MM.1S (cell line): ENCODE data around the gene CDK5.
A peak's percentile ranks its signal among the peaks of the same experiment; 100 is the strongest.

Source experiments
- DNase-seq: peaks from one replicate; pipeline ENCODE4 v3.0.0-alpha.2; 2015
- H2AFZ ChIP-seq: fragments of 300-600 bp; sonication (generic); 2 replicates; pipeline ENCODE4 v1.6.0; 2016; ENCODE audit warnings: antibody characterized with exemption, low read length
- H3F3A ChIP-seq: fragments of 300-600 bp; sonication (generic); 2 replicates; pipeline ENCODE4 v1.6.1; 2016; ENCODE audit warnings: mild to moderate bottlenecking, antibody characterized with exemption, low read length, moderate library complexity, mixed read lengths; ENCODE audit not compliant: insufficient read depth
- H3K27ac ChIP-seq: fragments of 300-600 bp; sonication (generic); 2 replicates; pipeline ENCODE4 v1.5.1; 2016; ENCODE audit warnings: mild to moderate bottlenecking, low read length
- H3K27me3 ChIP-seq: fragments of 300-600 bp; sonication (generic); replicated peaks from 2 replicates; pipeline ENCODE4 v1.6.0; 2016; ENCODE audit warnings: low read length; ENCODE audit not compliant: insufficient read depth
- H3K36me3 ChIP-seq: fragments of 300-600 bp; sonication (generic); replicated peaks from 2 replicates; pipeline ENCODE4 v1.6.1; 2016; ENCODE audit warnings: mild to moderate bottlenecking, low read length, mixed read lengths; ENCODE audit not compliant: insufficient read depth
- H3K4me1 ChIP-seq: fragments of 300-600 bp; sonication (generic); 2 replicates; pipeline ENCODE4 v1.6.1; 2016; ENCODE audit warnings: low read length, mixed read lengths
- H3K4me2 ChIP-seq: fragments of 300-600 bp; sonication (generic); 2 replicates; pipeline ENCODE4 v1.6.0; 2016; ENCODE audit warnings: low read depth, low read length
- H3K4me3 ChIP-seq: fragments of 300-600 bp; sonication (generic); 2 replicates; pipeline ENCODE4 v1.5.1; 2016; ENCODE audit warnings: low read length, mixed read lengths
- H3K79me2 ChIP-seq: fragments of 300-600 bp; sonication (generic); 2 replicates; pipeline ENCODE4 v1.6.1; 2016; ENCODE audit warnings: mixed run types, low read length, mixed read lengths
- H3K9ac ChIP-seq: fragments of 300-600 bp; sonication (generic); 2 replicates; pipeline ENCODE4 v1.6.1; 2016; ENCODE audit warnings: low read length, mixed read lengths
- H3K9me2 ChIP-seq: fragments of 300-600 bp; sonication (generic); replicated peaks from 2 replicates; pipeline ENCODE4 v1.6.1; 2016; ENCODE audit warnings: mild to moderate bottlenecking, low read length, mixed read lengths; ENCODE audit not compliant: insufficient read depth
- H3K9me3 ChIP-seq: fragments of 300-600 bp; sonication (generic); replicated peaks from 2 replicates; pipeline ENCODE4 v1.6.1; 2016; ENCODE audit warnings: mild to moderate bottlenecking, low read length, mixed read lengths; ENCODE audit not compliant: insufficient read depth
- H4K20me1 ChIP-seq: fragments of 300-600 bp; sonication (generic); 2 replicates; pipeline ENCODE4 v1.6.1; 2016; ENCODE audit warnings: mild to moderate bottlenecking, low read length, moderate library complexity, mixed read lengths; ENCODE audit not compliant: insufficient read depth
- EZH2 ChIP-seq: fragments of 300-600 bp; sonication (generic); optimal IDR thresholded peaks from 2 replicates; pipeline ENCODE3; 2017; ENCODE audit warnings: low read depth, mild to moderate bottlenecking, antibody characterized with exemption, low read length, mixed read lengths
- EZH2phosphoT487 ChIP-seq: fragments of 300-600 bp; sonication (generic); IDR thresholded peaks from 2 replicates; pipeline ENCODE4 v1.6.1; 2018; ENCODE audit warnings: antibody characterized with exemption, low read length
- TF ChIP-seq, protein P1 (sequence below): fragments of 300-600 bp; sonication (generic); IDR thresholded peaks from 2 replicates; pipeline ENCODE4 v1.5.1; 2016; ENCODE audit warnings: antibody characterized with exemption, low read length, mixed read lengths

The CDK5 gene

GRCh38 chr7:151007469-151007898 lies 50.2 kb downstream of the CDK5 start:
- H3K9me2 ChIP-seq, result no peaks in the 10 kb centered on the region
- H3K4me3 ChIP-seq, result 0 out of 2 replicates have a peak overlapping the region, but pooled peaks have one; percentile 49
- no peak for DNase-seq
- no peaks in the 10 kb centered on the region for H3K9me3 ChIP-seq
- peak overlapping the region; percentile 60; the same call in 1 of the 2 replicates for H3K4me2 ChIP-seq
- H3F3A ChIP-seq, result no peaks in the 10 kb centered on the region
- peak overlapping the region; percentile 61 for H2AFZ ChIP-seq
- TF ChIP-seq, protein P1, sequence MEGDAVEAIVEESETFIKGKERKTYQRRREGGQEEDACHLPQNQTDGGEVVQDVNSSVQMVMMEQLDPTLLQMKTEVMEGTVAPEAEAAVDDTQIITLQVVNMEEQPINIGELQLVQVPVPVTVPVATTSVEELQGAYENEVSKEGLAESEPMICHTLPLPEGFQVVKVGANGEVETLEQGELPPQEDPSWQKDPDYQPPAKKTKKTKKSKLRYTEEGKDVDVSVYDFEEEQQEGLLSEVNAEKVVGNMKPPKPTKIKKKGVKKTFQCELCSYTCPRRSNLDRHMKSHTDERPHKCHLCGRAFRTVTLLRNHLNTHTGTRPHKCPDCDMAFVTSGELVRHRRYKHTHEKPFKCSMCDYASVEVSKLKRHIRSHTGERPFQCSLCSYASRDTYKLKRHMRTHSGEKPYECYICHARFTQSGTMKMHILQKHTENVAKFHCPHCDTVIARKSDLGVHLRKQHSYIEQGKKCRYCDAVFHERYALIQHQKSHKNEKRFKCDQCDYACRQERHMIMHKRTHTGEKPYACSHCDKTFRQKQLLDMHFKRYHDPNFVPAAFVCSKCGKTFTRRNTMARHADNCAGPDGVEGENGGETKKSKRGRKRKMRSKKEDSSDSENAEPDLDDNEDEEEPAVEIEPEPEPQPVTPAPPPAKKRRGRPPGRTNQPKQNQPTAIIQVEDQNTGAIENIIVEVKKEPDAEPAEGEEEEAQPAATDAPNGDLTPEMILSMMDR, result no peak
- TF ChIP-seq EZH2 (no peak), EZH2phosphoT487 (no peak)
- no peaks in the 10 kb centered on the region for H3K79me2 ChIP-seq
- no peaks in the 10 kb centered on the region for H4K20me1 ChIP-seq
- no peaks in the 10 kb centered on the region for H3K36me3 ChIP-seq
- H3K27me3 ChIP-seq, result peaks cover 9% of the 10 kb centered on the region
- H3K4me1 ChIP-seq, result no peaks in the 10 kb centered on the region
- no peak overlapping the region for H3K9ac ChIP-seq
- no peak overlapping the region for H3K27ac ChIP-seq

- TF ChIP-seq EZH2phosphoT487 (no peak), EZH2 (no peak)
- TF ChIP-seq, protein P1, result no peak
- no peaks in the 10 kb centered on the region for H3K9me3 ChIP-seq
- no peaks in the 10 kb centered on the region for H3F3A ChIP-seq
- no peaks in the 10 kb centered on the region for H3K4me1 ChIP-seq
- H3K27ac ChIP-seq, result no peak overlapping the region
- no peak overlapping the region for H3K9ac ChIP-seq
- no peak overlapping the region for H2AFZ ChIP-seq
- no peaks in the 10 kb centered on the region for H3K36me3 ChIP-seq
- H3K4me3 ChIP-seq, result no peak overlapping the region
- H3K27me3 ChIP-seq, result peaks cover 2% of the 10 kb centered on the region; the same call in 1 of the 2 replicates
- no peak for DNase-seq
- no peaks in the 10 kb centered on the region for H4K20me1 ChIP-seq
- H3K9me2 ChIP-seq, result no peaks in the 10 kb centered on the region
- H3K4me2 ChIP-seq, result no peak overlapping the region
- no peaks in the 10 kb centered on the region for H3K79me2 ChIP-seq
Measured at GRCh38 chr7:151006590-151007300, 51.0 kb downstream of the CDK5 start.

DNA sequence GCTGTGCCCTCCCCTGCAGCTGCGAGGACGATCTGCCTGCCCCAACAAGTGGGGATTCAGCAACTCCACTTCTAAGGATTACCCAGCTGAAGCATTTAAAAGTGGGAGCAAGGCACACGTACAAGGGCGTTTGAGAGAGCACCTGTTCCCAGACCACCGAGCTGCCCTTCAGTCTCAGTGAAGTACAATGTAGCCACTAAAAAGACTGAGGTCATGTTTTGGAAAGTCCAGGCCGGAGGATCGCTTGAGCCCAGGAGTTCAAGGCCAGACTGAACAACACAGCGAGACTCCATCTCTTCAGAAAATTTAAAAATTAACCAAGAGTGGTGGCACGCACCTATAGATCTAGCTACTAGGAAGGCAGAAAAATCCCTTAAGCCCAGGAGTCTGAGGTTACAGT lies 52.1 kb downstream of the CDK5 start:
- TF ChIP-seq, protein P1, result no peak
- TF ChIP-seq EZH2 (no peak), EZH2phosphoT487 (no peak)
- no peak for DNase-seq

More for the DNA sequence above, 52.1 kb downstream of the CDK5 start:
- H3K9me3 ChIP-seq, result no peaks in the 10 kb centered on the region
- no peak overlapping the region for H3K4me3 ChIP-seq
- no peak overlapping the region for H2AFZ ChIP-seq
- H3K27me3 ChIP-seq, result no peaks in the 10 kb centered on the region
- no peaks in the 10 kb centered on the region for H4K20me1 ChIP-seq
- no peak overlapping the region for H3K4me2 ChIP-seq
- H3K79me2 ChIP-seq, result no peaks in the 10 kb centered on the region
- H3K27ac ChIP-seq, result no peak overlapping the region
- no peak overlapping the region for H3K9ac ChIP-seq
- H3K9me2 ChIP-seq, result no peaks in the 10 kb centered on the region
- H3K4me1 ChIP-seq, result no peaks in the 10 kb centered on the region
- no peaks in the 10 kb centered on the region for H3F3A ChIP-seq
- H3K36me3 ChIP-seq, result no peaks in the 10 kb centered on the region
